HG03139 (cell line): ENCODE data around the gene SUPT6H.

Experiments used
- ATAC-seq: cut with Tn5 transposase; IDR thresholded peaks from one replicate; pipeline ENCODE4 v1.9.1; 2021; ENCODE audit not compliant: unreplicated experiment

Gene SUPT6H

GRCh38 chr17:28661635-28662526 is at the start of gene SUPT6H, which contains the start of gene SDF2:
Gene SUPT6H (plus strand): TSS chr17:28662205. CDS start chr17:28673402, 11,197 bp downstream.
Gene SDF2 (minus strand): TSS chr17:28661906. CDS start chr17:28661876, 30 bp downstream.
- peak; percentile 64 for ATAC-seq

GRCh38 chr17:28612531-28612930 is 49.5 kb upstream of the SUPT6H start:
- no peak for ATAC-seq

- ATAC-seq, result no peak
These were observed 48.8 kb upstream of the SUPT6H start for GRCh38 chr17:28612936-28613872.

- no peak for ATAC-seq
These were observed 48.0 kb upstream of the SUPT6H start, which contains the start of gene RSKR for GRCh38 chr17:28613931-28614381. Gene RSKR (minus strand): TSS chr17:28614185. CDS start chr17:28614161, 24 bp downstream.

- no peak for ATAC-seq
These were observed 46.6 kb upstream of the SUPT6H start for GRCh38 chr17:28615260-28615940.

- ATAC-seq, result no peak
These were observed 45.7 kb upstream of the SUPT6H start for GRCh38 chr17:28616281-28616680.

- ATAC-seq, result no peak
These were observed 43.5 kb upstream of the SUPT6H start for GRCh38 chr17:28618464-28618863.

GRCh38 chr17:28620010-28620409 is 42.0 kb upstream of the SUPT6H start:
- ATAC-seq, result no peak

- no peak for ATAC-seq
These were observed 39.8 kb upstream of the SUPT6H start for GRCh38 chr17:28622186-28622585.

- no peak for ATAC-seq
These were observed 38.3 kb upstream of the SUPT6H start for GRCh38 chr17:28623696-28624095.

- no peak for ATAC-seq
These were observed 37.9 kb upstream of the SUPT6H start for GRCh38 chr17:28624148-28624547.

- ATAC-seq, result no peak
These were observed 35.2 kb upstream of the SUPT6H start for GRCh38 chr17:28626818-28627217.

GRCh38 chr17:28634206-28634865 is 27.7 kb upstream of the SUPT6H start:
- no peak for ATAC-seq

- ATAC-seq, result no peak
These were observed 26.5 kb upstream of the SUPT6H start for GRCh38 chr17:28635506-28635905.

GRCh38 chr17:28641579-28641978 is 20.4 kb upstream of the SUPT6H start:
- ATAC-seq, result no peak

GRCh38 chr17:28643983-28644786 is 17.8 kb upstream of the SUPT6H start:
- ATAC-seq, result peak; percentile 6

- ATAC-seq, result peak; percentile 84
These were observed 17.0 kb upstream of the SUPT6H start, which contains the start of gene BLTP2 for GRCh38 chr17:28644787-28645575. Gene BLTP2 (minus strand): TSS chr17:28645158. CDS start chr17:28645056, 102 bp downstream.

- ATAC-seq, result no peak
These were observed 16.4 kb upstream of the SUPT6H start for GRCh38 chr17:28645576-28645939.
